ENCODE results near the gene ATF7.

ATF7 gene

DNA sequence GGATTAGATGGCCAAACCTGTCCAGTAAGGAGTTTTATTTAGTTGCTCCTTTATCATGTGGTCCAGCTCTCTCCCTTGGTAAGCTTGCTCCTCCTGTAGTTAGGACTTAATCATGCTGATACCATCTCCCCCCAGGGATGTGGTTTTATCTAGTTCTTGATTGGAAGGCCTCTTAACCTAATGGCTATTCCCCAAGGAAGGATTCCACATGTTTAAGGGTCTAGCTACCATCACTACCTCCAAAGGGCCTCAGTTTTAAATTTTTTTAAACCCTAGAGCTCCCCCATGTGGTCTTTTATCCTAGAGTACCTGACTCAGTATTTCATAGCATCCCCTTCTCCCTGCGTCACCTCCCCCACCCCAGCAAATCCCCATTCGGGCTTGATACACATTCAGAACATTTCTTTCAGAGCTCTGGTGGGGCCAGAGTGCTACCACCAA, 149.4 kb downstream of the ATF7 start:
- TF ChIP-seq, protein P1, sequence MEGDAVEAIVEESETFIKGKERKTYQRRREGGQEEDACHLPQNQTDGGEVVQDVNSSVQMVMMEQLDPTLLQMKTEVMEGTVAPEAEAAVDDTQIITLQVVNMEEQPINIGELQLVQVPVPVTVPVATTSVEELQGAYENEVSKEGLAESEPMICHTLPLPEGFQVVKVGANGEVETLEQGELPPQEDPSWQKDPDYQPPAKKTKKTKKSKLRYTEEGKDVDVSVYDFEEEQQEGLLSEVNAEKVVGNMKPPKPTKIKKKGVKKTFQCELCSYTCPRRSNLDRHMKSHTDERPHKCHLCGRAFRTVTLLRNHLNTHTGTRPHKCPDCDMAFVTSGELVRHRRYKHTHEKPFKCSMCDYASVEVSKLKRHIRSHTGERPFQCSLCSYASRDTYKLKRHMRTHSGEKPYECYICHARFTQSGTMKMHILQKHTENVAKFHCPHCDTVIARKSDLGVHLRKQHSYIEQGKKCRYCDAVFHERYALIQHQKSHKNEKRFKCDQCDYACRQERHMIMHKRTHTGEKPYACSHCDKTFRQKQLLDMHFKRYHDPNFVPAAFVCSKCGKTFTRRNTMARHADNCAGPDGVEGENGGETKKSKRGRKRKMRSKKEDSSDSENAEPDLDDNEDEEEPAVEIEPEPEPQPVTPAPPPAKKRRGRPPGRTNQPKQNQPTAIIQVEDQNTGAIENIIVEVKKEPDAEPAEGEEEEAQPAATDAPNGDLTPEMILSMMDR (IDR thresholded peaks at IDR 0.05; ENCODE audit: control insufficient read depth, extremely low read depth, insufficient read depth) = 0 out of 2 replicates have a peak, but pooled peaks have one; percentile 16
- no peak overlapping the region for H3K4me3 ChIP-seq (ENCODE audit: low read depth, low read length)
- DNase-seq (ENCODE audit: low read depth) = no peak

DNA sequence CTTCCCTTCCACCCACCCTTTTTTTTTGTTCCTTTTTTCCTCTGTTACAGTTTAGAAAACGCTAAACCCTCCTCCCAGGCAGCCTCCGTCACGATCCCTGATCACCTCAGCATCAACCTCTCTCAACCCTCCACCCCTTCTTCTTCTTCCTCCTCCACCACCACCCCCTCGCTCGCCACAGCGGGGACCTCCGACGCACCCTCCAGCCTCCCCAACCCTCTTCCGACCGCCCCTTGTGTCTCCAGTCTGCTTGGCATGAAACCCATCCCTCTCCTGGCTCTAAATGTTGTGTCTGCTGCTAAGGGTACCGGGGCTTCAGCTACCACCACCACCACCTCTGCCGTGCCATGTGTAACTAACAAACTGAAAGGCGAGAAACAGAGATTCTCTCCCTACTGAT, 151.4 kb downstream of the ATF7 start:
- no peak overlapping the region for H3K4me3 ChIP-seq (ENCODE audit: low read depth, low read length)
- DNase-seq (ENCODE audit: low read depth) = no peak
- TF ChIP-seq, protein P1 (IDR thresholded peaks at IDR 0.05; ENCODE audit: control insufficient read depth, extremely low read depth, insufficient read depth) = no peak

DNA sequence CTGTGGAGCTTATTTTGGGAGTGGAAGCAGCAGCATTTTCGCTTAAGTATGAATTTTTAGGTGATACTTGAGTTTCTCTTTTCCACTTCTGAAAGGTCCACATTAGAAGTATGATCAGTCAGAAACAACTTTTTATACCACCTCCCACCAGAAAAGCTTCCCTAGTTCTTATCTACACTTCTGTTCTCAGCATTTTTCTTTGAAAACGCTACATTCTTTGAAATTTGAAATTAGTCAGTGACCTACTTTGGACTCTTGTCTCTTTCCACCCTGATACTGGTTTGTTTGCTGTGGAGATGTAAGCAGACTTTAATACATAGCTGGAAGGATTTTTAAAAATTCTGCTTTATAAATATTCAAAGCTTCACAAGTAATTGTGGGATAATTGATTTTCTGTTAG, 152.1 kb downstream of the ATF7 start:
- no peak overlapping the region for H3K4me3 ChIP-seq (ENCODE audit: low read depth, low read length)
- TF ChIP-seq, protein P1 (IDR thresholded peaks at IDR 0.05; ENCODE audit: control insufficient read depth, extremely low read depth, insufficient read depth) = no peak
- no peak for DNase-seq (ENCODE audit: low read depth)

DNA sequence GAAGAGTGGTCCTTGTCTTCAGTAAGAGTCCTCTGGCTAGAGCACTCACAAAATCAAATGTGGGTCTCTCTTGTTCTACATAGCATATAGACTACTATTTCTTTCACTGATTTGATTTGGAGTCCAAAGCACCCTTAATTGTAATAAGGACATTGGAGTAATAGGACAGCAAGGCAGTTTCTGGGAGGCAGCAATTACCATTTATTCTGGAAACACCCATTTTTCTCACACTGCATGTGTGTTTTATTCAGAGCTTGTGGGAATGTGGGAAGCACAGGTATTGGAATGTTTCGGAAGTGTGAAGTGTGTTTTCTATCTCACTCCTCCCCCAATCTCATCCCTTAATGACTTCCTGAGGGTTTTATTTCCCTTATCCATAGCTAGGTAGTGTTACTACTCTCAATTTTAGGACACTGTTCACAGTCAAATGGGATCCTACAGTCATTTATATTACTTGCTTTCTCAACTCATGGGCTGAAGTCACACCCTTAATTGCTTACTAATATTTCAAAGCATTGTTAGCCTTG, 154.1 kb downstream of the ATF7 start:
- no peak for DNase-seq (ENCODE audit: low read depth)
- TF ChIP-seq, protein P1 (IDR thresholded peaks at IDR 0.05; ENCODE audit: control insufficient read depth, extremely low read depth, insufficient read depth) = no peak
- H3K4me3 ChIP-seq (ENCODE audit: low read depth, low read length) = no peak overlapping the region

DNA sequence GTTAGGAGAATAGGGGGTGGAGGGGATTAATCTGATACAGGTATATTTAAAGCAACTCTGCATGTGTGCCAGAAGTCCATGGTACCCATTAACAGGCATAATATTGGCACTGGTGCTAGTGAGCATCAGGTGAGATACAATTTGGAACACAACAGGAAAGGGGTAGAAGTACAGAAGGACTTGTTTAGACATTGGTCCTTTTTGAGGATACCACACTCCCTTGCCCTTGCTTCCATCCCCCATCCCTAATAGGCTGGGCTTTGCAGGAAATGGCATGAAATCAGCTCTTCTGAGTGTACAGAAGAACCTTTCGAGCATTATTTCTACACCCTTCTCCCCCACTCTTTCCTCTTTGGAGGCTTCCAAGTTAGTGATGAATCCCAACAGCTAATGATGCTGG, 157.9 kb downstream of the ATF7 start:
- H3K4me3 ChIP-seq (ENCODE audit: low read depth, low read length) = no peak overlapping the region
- TF ChIP-seq, protein P1 (IDR thresholded peaks at IDR 0.05; ENCODE audit: control insufficient read depth, extremely low read depth, insufficient read depth) = no peak
- DNase-seq (ENCODE audit: low read depth) = no peak

DNA sequence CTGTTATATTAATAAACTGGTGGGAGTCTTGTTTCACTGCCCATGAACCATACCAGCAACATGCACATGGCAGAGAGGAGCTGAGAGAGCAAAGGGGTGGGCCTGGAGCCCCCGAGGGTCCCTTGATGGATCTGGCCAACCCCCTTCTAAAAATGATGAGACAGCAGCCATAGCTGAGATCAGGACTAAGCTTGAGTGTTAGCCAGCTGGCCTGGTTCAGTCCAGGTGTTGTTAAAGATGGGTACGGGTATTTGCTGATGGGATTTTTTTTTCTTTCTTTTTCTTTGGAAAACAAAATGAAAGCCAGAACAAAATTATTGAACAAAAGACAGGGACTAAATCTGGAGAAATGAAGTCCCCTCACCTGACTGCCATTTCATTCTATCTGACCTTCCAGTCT, 158.3 kb downstream of the ATF7 start:
- TF ChIP-seq, protein P1 (IDR thresholded peaks at IDR 0.05; ENCODE audit: control insufficient read depth, extremely low read depth, insufficient read depth) = no peak
- no peak overlapping the region for H3K4me3 ChIP-seq (ENCODE audit: low read depth, low read length)
- DNase-seq (ENCODE audit: low read depth) = no peak

DNA sequence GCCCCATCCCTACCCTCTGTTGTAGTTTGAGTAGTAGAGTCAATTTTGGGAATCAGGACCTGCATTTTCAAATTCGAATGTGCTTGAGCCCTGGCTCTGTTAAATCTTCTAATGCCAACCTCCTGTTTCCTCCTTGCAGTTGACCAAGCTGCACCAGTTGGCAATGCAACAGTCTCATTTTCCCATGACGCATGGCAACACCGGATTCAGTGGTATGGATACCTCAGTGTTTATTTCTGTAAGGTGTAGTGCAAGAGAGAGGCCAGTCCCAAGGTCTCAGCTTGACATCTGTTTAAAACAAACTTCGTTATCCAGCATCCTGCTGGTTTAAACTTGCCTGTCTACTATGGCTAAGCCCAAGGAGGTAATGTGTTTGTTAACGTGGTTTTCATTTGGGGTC, 159.1 kb downstream of the ATF7 start:
- no peak for DNase-seq (ENCODE audit: low read depth)
- no peak overlapping the region for H3K4me3 ChIP-seq (ENCODE audit: low read depth, low read length)
- TF ChIP-seq, protein P1 (IDR thresholded peaks at IDR 0.05; ENCODE audit: control insufficient read depth, extremely low read depth, insufficient read depth) = no peak

Measured in LNCaP clone FGC (cell line).